GM12875 (cell line): ENCODE measurements around the gene EFNB2.

Source experiments
- H3K4me3 ChIP-seq: one replicate; pipeline ENCODE4 v1.5.1; 2011; ENCODE audit warnings: low read depth, low read length, control low read depth
- CTCF ChIP-seq: IDR thresholded peaks from 2 replicates; pipeline ENCODE4 v1.5.1; 2011; ENCODE audit warnings: low read depth, mild to moderate bottlenecking, control low read depth, inconsistent platforms, low read length, moderate library complexity, borderline replicate concordance; ENCODE audit not compliant: insufficient read depth

EFNB2 gene

GRCh38 chr13:106464076-106464475, 71.4 kb downstream of the EFNB2 start:
- H3K4me3 ChIP-seq = no peak overlapping the region
- no peak for TF ChIP-seq CTCF

- no peak for TF ChIP-seq CTCF
Observed at GRCh38 chr13:106462710-106463109, 72.8 kb downstream of the EFNB2 start.

GRCh38 chr13:106455777-106456176, 79.7 kb downstream of the EFNB2 start:
- TF ChIP-seq CTCF = no peak
- no peak overlapping the region for H3K4me3 ChIP-seq

More at GRCh38 chr13:106462710-106463109, 72.8 kb downstream of the EFNB2 start:
- H3K4me3 ChIP-seq = no peak overlapping the region

- TF ChIP-seq CTCF = no peak
- H3K4me3 ChIP-seq = no peak overlapping the region
Observed at GRCh38 chr13:106455190-106455589, 80.3 kb downstream of the EFNB2 start.

GRCh38 chr13:106453101-106453500, 82.4 kb downstream of the EFNB2 start:
- TF ChIP-seq CTCF = no peak
- no peak overlapping the region for H3K4me3 ChIP-seq

- TF ChIP-seq CTCF = no peak
- H3K4me3 ChIP-seq = no peak overlapping the region
Observed at GRCh38 chr13:106450991-106451390, 84.5 kb downstream of the EFNB2 start.

- H3K4me3 ChIP-seq = no peak overlapping the region
- TF ChIP-seq CTCF = no peak
Observed at GRCh38 chr13:106449096-106449495, 86.4 kb downstream of the EFNB2 start.
